HG02981 (cell line): ENCODE results near the gene GAPDHS.

ENCODE experiments used
- ATAC-seq: cut with Tn5 transposase; IDR thresholded peaks from one replicate; pipeline ENCODE4 v1.9.1; 2021; ENCODE audit warnings: mild to moderate bottlenecking, moderate library complexity; ENCODE audit not compliant: unreplicated experiment

GAPDHS gene

GRCh38 chr19:35509861-35510625 lies 23.2 kb upstream of the GAPDHS start:
- ATAC-seq: peak; percentile 61

- ATAC-seq: no peak
Observed at GRCh38 chr19:35510626-35510964, 22.7 kb upstream of the GAPDHS start.

- no peak for ATAC-seq
Observed at GRCh38 chr19:35511337-35511736, 21.9 kb upstream of the GAPDHS start.

GRCh38 chr19:35512831-35513627 lies 20.2 kb upstream of the GAPDHS start:
- no peak for ATAC-seq

GRCh38 chr19:35513628-35514281 lies 19.5 kb upstream of the GAPDHS start, which contains the start of gene DMKN:
DMKN (minus strand) TSS chr19:35513649; CDS start chr19:35513475, 174 bp downstream.
- ATAC-seq: no peak

GRCh38 chr19:35514282-35514809 lies 18.9 kb upstream of the GAPDHS start:
- ATAC-seq: no peak

GRCh38 chr19:35516310-35516709 lies 16.9 kb upstream of the GAPDHS start:
- no peak for ATAC-seq

- ATAC-seq: no peak
Observed at GRCh38 chr19:35517342-35517741, 15.9 kb upstream of the GAPDHS start.

- no peak for ATAC-seq
Observed at GRCh38 chr19:35518313-35518712, 14.9 kb upstream of the GAPDHS start.

GRCh38 chr19:35519291-35519690 lies 14.0 kb upstream of the GAPDHS start:
- no peak for ATAC-seq

- no peak for ATAC-seq
Observed at GRCh38 chr19:35521124-35521743, 12.0 kb upstream of the GAPDHS start.

GRCh38 chr19:35522745-35523327 lies 10.4 kb upstream of the GAPDHS start:
- ATAC-seq: no peak

- ATAC-seq: no peak
Observed at GRCh38 chr19:35524181-35524837, 8.9 kb upstream of the GAPDHS start.

GRCh38 chr19:35525873-35526272 lies 7.4 kb upstream of the GAPDHS start:
- no peak for ATAC-seq

- no peak for ATAC-seq
Observed at GRCh38 chr19:35528218-35529038, 4.8 kb upstream of the GAPDHS start, which contains the start of gene SBSN. SBSN (minus strand) TSS chr19:35528311; CDS start chr19:35528281, 30 bp downstream.

- no peak for ATAC-seq
Observed at GRCh38 chr19:35529241-35530218, 3.7 kb upstream of the GAPDHS start.

GRCh38 chr19:35531291-35531690 lies 2.0 kb upstream of the GAPDHS start:
- no peak for ATAC-seq

GRCh38 chr19:35533822-35534392 lies 651 bp downstream of the GAPDHS start:
- no peak for ATAC-seq
